Measurements from ENCODE around the gene VAV2.
"Not testable (repeated sequence)": the region's sequence is repeated elsewhere in the genome, so short reads cannot be mapped to it uniquely, and the experiment has no call there.

The VAV2 gene

GRCh38 chr9:133901184-133901835 is 90.8 kb downstream of the VAV2 start:
- no peak overlapping the region for H3K27ac ChIP-seq
- H3K4me3 ChIP-seq (ENCODE audit: low read depth in 1 of 2, low read length in 1 of 2): no peak overlapping the region
- no peak for TF ChIP-seq CTCF (IDR thresholded peaks at IDR 0.05)
- no peaks in the 10 kb centered on the region for H3K9me3 ChIP-seq
- H3K27me3 ChIP-seq: no peaks in the 10 kb centered on the region
- no peaks in the 10 kb centered on the region for H3K36me3 ChIP-seq
- H3K4me1 ChIP-seq (ENCODE audit: control insufficient read depth in 1 of 2, insufficient read depth in 1 of 2, low read depth in 1 of 2, low read length in 1 of 2): no peaks in the 10 kb centered on the region

- TF ChIP-seq CTCF (IDR thresholded peaks at IDR 0.05): no peak
Observed at GRCh38 chr9:133897675-133898074, 94.4 kb downstream of the VAV2 start.

GRCh38 chr9:133896007-133896406 is 96.1 kb downstream of the VAV2 start:
- not testable (repeated sequence) for H3K4me3 ChIP-seq (ENCODE audit: low read depth in 1 of 2, low read length in 1 of 2); H3K27ac ChIP-seq; H3K27me3 ChIP-seq; H3K9me3 ChIP-seq; H3K4me1 ChIP-seq (ENCODE audit: control insufficient read depth in 1 of 2, insufficient read depth in 1 of 2, low read depth in 1 of 2, low read length in 1 of 2); H3K36me3 ChIP-seq

More at GRCh38 chr9:133897675-133898074, 94.4 kb downstream of the VAV2 start:
- no peaks in the 10 kb centered on the region for H3K9me3 ChIP-seq
- no peak overlapping the region for H3K27ac ChIP-seq
- no peak overlapping the region for H3K4me3 ChIP-seq (ENCODE audit: low read depth in 1 of 2, low read length in 1 of 2)
- no peaks in the 10 kb centered on the region for H3K36me3 ChIP-seq
- no peaks in the 10 kb centered on the region for H3K27me3 ChIP-seq
- no peaks in the 10 kb centered on the region for H3K4me1 ChIP-seq (ENCODE audit: control insufficient read depth in 1 of 2, insufficient read depth in 1 of 2, low read depth in 1 of 2, low read length in 1 of 2)

DNA sequence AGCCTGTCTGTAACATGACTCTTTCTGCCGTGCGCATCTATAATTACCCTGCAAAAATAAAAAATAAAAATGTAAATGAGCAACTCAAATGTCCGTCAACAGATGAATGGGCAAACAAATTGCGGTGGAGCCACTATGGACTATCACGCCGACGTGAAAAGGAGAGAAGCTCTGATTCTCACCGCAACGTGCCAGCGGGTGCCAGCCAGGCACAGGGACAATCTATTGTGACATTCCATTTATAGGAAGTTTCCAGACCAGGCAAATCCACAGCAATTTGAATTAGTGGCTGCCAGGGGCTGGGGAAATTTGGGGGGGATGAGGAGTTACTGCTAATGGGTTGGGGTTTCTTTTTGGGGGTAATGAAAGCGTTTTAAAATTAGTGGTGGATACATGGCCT is 96.8 kb downstream of the VAV2 start:
- Histone ChIP-seq H3K4me3 (ENCODE audit: low read depth in 1 of 2, low read length in 1 of 2) (no peak overlapping the region), H3K27ac (no peak overlapping the region), H3K36me3 (no peaks in the 10 kb centered on the region), H3K4me1 (ENCODE audit: control insufficient read depth in 1 of 2, insufficient read depth in 1 of 2, low read depth in 1 of 2, low read length in 1 of 2) (no peaks in the 10 kb centered on the region), H3K9me3 (no peaks in the 10 kb centered on the region), H3K27me3 (no peaks in the 10 kb centered on the region)
- TF ChIP-seq CTCF (IDR thresholded peaks at IDR 0.05): no peak

DNA sequence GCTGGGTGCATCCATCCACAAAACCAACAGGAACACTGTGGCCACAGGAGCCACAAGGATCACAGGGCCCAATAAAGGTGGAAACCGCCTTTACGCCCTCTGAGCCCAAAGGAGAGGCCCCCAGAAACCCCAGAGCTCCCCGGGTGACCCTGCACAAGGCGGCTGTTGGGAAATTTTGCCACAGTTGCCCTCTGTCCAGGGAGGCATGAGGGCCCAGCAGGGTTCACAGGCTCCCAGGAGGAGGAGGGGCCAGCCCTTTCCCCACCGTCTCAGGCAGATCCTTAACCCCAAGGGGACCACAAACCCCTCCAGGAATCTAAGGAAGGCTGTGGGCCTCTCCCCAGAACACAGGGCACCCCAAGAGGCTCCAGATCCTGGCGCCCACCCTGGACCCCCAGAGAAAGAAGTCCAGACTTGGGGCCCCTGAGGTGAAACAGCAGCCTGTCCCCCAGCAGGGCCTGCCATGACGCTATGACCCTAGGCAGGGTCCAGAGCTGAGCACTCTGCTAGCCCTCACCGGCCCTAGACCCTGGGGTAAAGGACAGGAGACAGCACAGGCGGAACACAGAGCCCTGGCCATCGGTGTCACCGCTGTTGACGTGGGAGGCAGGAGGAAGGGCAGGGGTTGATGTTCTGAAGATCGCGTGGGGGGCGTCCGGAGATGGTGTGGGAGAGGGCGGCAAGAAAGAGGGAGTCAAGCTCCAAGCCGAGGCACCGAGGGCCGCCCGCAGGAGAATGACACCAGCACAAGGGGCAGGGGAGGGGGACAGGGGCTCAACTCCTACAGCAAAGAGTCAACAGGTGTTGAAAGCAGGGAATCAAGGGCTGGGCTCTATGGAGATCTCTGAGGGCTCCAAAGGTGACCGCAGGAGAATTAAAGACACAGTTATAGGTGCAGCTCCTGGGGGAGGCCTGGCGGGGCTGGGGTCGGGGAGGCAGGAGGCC is 97.5 kb downstream of the VAV2 start:
- no peaks in the 10 kb centered on the region for H3K36me3 ChIP-seq
- H3K4me1 ChIP-seq (ENCODE audit: control insufficient read depth in 1 of 2, insufficient read depth in 1 of 2, low read depth in 1 of 2, low read length in 1 of 2): no peaks in the 10 kb centered on the region
- no peak for TF ChIP-seq CTCF (IDR thresholded peaks at IDR 0.05)
- H3K27me3 ChIP-seq: no peaks in the 10 kb centered on the region
- H3K9me3 ChIP-seq: no peaks in the 10 kb centered on the region
- no peak overlapping the region for H3K27ac ChIP-seq
- no peak overlapping the region for H3K4me3 ChIP-seq (ENCODE audit: low read depth in 1 of 2, low read length in 1 of 2)
